HL-60/S4 treated with phorbol 12-myristate 13-acetate at 8.2 ng/mL for 4 days and 3 days (cell line): Measurements from ENCODE around the gene PTGR3.

ENCODE experiments used
- in situ Hi-C: fragments of 300-500 bp; cut with MboI; formaldehyde crosslinking; loops from 2 replicates; pipeline ENCODE4 v1.15.0; 2022; ENCODE audit warnings: low sequenced_read_pairs

PTGR3 gene

GRCh38 chr18:75216212-75216910 is 7.4 kb upstream of the PTGR3 start:
- in situ Hi-C loops, result no loop called here

GRCh38 chr18:75215663-75216062 is 6.7 kb upstream of the PTGR3 start:
- in situ Hi-C loops, result no loop called here

GRCh38 chr18:75214766-75215510 is 6.0 kb upstream of the PTGR3 start:
- in situ Hi-C loops, result no loop called here

- in situ Hi-C loops, result no loop called here
Measured at GRCh38 chr18:75214332-75214690, 5.4 kb upstream of the PTGR3 start.

- in situ Hi-C loops, result no loop called here
Measured at GRCh38 chr18:75213611-75214331, 4.8 kb upstream of the PTGR3 start.

DNA sequence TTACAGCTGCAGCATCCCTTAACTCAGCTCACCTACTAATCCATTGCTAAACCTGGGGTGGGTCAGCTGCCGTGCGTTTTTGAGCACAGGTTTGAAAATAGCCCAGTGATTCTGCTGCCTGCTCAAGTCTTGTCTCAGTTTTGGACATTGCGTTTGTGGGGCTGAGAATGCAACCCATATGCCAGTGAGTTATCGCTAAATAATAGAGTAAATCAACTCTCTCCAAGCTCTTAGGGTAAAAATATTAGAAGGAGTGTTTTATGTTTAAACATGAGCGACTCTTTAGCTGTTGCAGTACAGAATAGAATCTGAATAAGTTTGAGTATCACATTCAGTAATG is 3.8 kb upstream of the PTGR3 start:
- in situ Hi-C loops, result no loop called here

GRCh38 chr18:75211953-75212750 is 3.2 kb upstream of the PTGR3 start:
- in situ Hi-C loops, result no loop called here

GRCh38 chr18:75211626-75211952 is 2.6 kb upstream of the PTGR3 start:
- in situ Hi-C loops, result no loop called here

DNA sequence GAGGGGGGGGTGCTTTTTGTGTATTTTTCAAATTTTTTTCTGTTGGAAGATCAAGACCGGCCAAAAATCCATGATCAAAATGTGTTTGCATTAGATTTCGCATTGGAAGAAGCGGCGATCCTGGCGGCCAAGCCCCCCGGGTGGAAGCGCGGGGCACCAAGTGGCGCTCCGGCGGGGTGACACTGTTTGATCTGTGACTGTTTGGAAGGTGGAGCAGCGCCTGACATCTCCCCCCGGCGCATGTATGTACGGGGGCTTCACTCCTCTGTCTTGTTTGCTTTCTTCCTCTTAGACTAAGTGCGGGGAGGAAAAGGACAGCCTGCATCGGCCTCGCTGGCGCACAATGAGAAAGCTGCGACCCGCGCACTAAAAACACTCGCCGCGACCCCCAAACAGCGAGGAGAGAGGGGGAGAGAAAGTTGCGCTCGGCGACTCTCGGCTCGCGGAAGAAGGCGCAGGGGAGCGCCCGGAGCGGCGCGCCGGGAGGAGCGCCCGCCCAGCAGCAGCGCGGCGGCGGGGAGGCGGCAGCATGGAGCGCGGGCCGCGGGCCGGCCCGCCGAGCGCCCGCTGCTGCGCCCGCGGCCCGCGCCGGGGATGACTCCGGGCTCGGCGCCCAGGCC is 2.2 kb upstream of the PTGR3 start:
- in situ Hi-C loops, result no loop called here

- in situ Hi-C loops, result no loop called here
Measured at GRCh38 chr18:75210274-75211001, 1.5 kb upstream of the PTGR3 start, which contains the start of gene TSHZ1. Gene TSHZ1 (plus strand): TSS chr18:75210797. CDS start chr18:75211877, 1,080 bp downstream.

- in situ Hi-C loops, result no loop called here
Measured at GRCh38 chr18:75209951-75210258, 966 bp upstream of the PTGR3 start.

GRCh38 chr18:75208836-75209128 is 157 bp downstream of the PTGR3 start:
- in situ Hi-C loops, result no loop called here

GRCh38 chr18:75208155-75208835 is 644 bp downstream of the PTGR3 start:
- in situ Hi-C loops, result no loop called here

- in situ Hi-C loops, result no loop called here
Measured at GRCh38 chr18:75207310-75208154, 1.4 kb downstream of the PTGR3 start.

GRCh38 chr18:75206452-75207309 is 2.3 kb downstream of the PTGR3 start:
- in situ Hi-C loops, result no loop called here

DNA sequence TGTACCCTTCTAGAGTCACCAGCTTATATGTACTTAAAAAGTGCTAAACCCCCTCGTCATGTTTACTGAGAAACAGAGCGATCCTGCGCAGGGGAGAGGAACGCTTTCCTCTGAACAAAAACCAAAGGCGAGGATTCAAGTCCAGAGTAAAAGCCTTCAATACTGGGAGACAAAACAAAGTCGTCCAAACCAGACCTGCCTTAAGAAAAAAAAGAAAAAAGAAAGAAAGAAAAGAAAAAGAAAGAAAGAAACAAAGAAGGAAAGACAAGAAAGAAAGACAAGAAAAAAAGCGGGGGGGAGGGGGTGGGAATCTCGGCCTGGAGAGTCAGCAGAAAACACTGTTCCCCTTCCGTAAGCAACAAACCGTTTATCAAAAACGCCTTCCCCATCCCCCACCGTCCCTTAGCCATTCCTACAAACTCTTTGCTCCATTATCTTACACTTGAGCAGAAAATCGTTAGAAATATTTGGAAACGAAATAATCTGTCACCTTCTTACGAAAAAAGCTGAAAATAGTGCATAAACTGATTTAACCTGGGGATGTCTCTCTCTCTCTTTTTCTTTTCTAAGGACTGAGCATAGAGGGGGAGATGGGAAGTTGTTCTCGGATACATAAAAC is 3.3 kb downstream of the PTGR3 start:
- in situ Hi-C loops, result no loop called here

DNA sequence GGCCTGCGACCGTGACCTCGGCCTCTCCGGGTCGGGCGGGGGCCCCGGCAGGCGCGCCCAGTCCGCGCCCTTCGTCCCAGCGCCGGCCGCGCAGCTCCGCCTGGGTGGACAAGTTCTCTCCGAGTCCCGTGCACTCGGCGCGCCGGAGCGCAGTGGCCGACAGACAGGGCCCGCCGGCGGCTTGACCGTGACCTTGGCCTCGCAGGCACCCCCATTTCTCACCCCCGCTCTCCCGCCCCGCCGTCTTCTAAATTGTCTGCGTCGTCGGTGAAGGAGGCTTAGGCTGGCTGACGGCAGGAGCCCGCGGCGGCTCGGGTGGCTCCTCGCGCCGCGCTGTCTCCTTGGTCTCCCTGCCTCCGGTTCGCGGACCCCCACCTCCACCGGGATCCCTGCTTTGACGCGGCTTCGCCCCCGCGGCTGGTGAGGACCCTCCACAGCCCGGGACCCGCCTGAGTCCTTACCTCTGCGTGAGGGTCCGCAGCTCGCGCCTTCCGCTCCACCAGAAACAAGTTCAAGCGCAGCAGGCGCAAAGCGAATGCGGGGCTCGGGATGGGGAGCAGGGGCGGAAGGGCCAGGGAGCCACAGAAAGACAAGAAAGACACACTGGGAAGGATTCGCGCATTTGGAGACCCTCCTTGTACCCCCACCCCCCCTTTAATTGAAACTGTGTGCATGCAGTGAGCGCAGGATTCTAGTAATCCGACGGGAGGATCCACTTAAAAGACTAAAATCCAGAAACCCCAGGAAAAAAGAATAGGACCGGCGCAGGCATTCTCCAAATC is 4.0 kb downstream of the PTGR3 start:
- in situ Hi-C loops, result no loop called here
